MM.1S (cell line): ENCODE results near the gene NSMF.
"Not testable (repeated sequence)": the region's sequence is repeated elsewhere in the genome, so short reads cannot be mapped to it uniquely, and the experiment has no call there.

Experiments
- DNase-seq: peaks from one replicate; pipeline ENCODE4 v3.0.0-alpha.2; 2015
- H2AFZ ChIP-seq: fragments of 300-600 bp; sonication (generic); 2 replicates; pipeline ENCODE4 v1.6.0; 2016; ENCODE audit warnings: antibody characterized with exemption, low read length
- H3F3A ChIP-seq: fragments of 300-600 bp; sonication (generic); 2 replicates; pipeline ENCODE4 v1.6.1; 2016; ENCODE audit warnings: mild to moderate bottlenecking, antibody characterized with exemption, low read length, moderate library complexity, mixed read lengths; ENCODE audit not compliant: insufficient read depth
- H3K27ac ChIP-seq: fragments of 300-600 bp; sonication (generic); 2 replicates; pipeline ENCODE4 v1.5.1; 2016; ENCODE audit warnings: mild to moderate bottlenecking, low read length
- H3K27me3 ChIP-seq: fragments of 300-600 bp; sonication (generic); replicated peaks from 2 replicates; pipeline ENCODE4 v1.6.0; 2016; ENCODE audit warnings: low read length; ENCODE audit not compliant: insufficient read depth
- H3K36me3 ChIP-seq: fragments of 300-600 bp; sonication (generic); replicated peaks from 2 replicates; pipeline ENCODE4 v1.6.1; 2016; ENCODE audit warnings: mild to moderate bottlenecking, low read length, mixed read lengths; ENCODE audit not compliant: insufficient read depth
- H3K4me1 ChIP-seq: fragments of 300-600 bp; sonication (generic); 2 replicates; pipeline ENCODE4 v1.6.1; 2016; ENCODE audit warnings: low read length, mixed read lengths
- H3K4me2 ChIP-seq: fragments of 300-600 bp; sonication (generic); 2 replicates; pipeline ENCODE4 v1.6.0; 2016; ENCODE audit warnings: low read depth, low read length
- H3K4me3 ChIP-seq: fragments of 300-600 bp; sonication (generic); 2 replicates; pipeline ENCODE4 v1.5.1; 2016; ENCODE audit warnings: low read length, mixed read lengths
- H3K79me2 ChIP-seq: fragments of 300-600 bp; sonication (generic); 2 replicates; pipeline ENCODE4 v1.6.1; 2016; ENCODE audit warnings: mixed run types, low read length, mixed read lengths
- H3K9ac ChIP-seq: fragments of 300-600 bp; sonication (generic); 2 replicates; pipeline ENCODE4 v1.6.1; 2016; ENCODE audit warnings: low read length, mixed read lengths
- H3K9me2 ChIP-seq: fragments of 300-600 bp; sonication (generic); replicated peaks from 2 replicates; pipeline ENCODE4 v1.6.1; 2016; ENCODE audit warnings: mild to moderate bottlenecking, low read length, mixed read lengths; ENCODE audit not compliant: insufficient read depth
- H3K9me3 ChIP-seq: fragments of 300-600 bp; sonication (generic); replicated peaks from 2 replicates; pipeline ENCODE4 v1.6.1; 2016; ENCODE audit warnings: mild to moderate bottlenecking, low read length, mixed read lengths; ENCODE audit not compliant: insufficient read depth
- H4K20me1 ChIP-seq: fragments of 300-600 bp; sonication (generic); 2 replicates; pipeline ENCODE4 v1.6.1; 2016; ENCODE audit warnings: mild to moderate bottlenecking, low read length, moderate library complexity, mixed read lengths; ENCODE audit not compliant: insufficient read depth
- EZH2 ChIP-seq: fragments of 300-600 bp; sonication (generic); optimal IDR thresholded peaks from 2 replicates; pipeline ENCODE3; 2017; ENCODE audit warnings: low read depth, mild to moderate bottlenecking, antibody characterized with exemption, low read length, mixed read lengths
- EZH2phosphoT487 ChIP-seq: fragments of 300-600 bp; sonication (generic); IDR thresholded peaks from 2 replicates; pipeline ENCODE4 v1.6.1; 2018; ENCODE audit warnings: antibody characterized with exemption, low read length
- TF ChIP-seq, protein P1 (sequence below): fragments of 300-600 bp; sonication (generic); IDR thresholded peaks from 2 replicates; pipeline ENCODE4 v1.5.1; 2016; ENCODE audit warnings: antibody characterized with exemption, low read length, mixed read lengths

Gene NSMF

GRCh38 chr9:137411260-137411644 lies 47.9 kb downstream of the NSMF start:
- H3K9me2 ChIP-seq = no peaks in the 10 kb centered on the region
- TF ChIP-seq EZH2 (no peak), EZH2phosphoT487 (no peak)
- TF ChIP-seq, protein P1, sequence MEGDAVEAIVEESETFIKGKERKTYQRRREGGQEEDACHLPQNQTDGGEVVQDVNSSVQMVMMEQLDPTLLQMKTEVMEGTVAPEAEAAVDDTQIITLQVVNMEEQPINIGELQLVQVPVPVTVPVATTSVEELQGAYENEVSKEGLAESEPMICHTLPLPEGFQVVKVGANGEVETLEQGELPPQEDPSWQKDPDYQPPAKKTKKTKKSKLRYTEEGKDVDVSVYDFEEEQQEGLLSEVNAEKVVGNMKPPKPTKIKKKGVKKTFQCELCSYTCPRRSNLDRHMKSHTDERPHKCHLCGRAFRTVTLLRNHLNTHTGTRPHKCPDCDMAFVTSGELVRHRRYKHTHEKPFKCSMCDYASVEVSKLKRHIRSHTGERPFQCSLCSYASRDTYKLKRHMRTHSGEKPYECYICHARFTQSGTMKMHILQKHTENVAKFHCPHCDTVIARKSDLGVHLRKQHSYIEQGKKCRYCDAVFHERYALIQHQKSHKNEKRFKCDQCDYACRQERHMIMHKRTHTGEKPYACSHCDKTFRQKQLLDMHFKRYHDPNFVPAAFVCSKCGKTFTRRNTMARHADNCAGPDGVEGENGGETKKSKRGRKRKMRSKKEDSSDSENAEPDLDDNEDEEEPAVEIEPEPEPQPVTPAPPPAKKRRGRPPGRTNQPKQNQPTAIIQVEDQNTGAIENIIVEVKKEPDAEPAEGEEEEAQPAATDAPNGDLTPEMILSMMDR = no peak
- no peaks in the 10 kb centered on the region for H3K9me3 ChIP-seq
- H3K4me3 ChIP-seq = no peak overlapping the region
- no peak overlapping the region for H3K27ac ChIP-seq
- no peaks in the 10 kb centered on the region for H3K27me3 ChIP-seq
- H3K79me2 ChIP-seq = no peaks in the 10 kb centered on the region
- H4K20me1 ChIP-seq = no peaks in the 10 kb centered on the region
- no peak overlapping the region for H3K4me2 ChIP-seq
- H3K36me3 ChIP-seq = no peaks in the 10 kb centered on the region
- H2AFZ ChIP-seq = no peak overlapping the region
- no peaks in the 10 kb centered on the region; the same call in 1 of the 2 replicates for H3K4me1 ChIP-seq
- no peak for DNase-seq
- H3F3A ChIP-seq = no peaks in the 10 kb centered on the region
- H3K9ac ChIP-seq = no peak overlapping the region

GRCh38 chr9:137410891-137411249 lies 48.3 kb downstream of the NSMF start:
- Histone ChIP-seq H2AFZ (no peak overlapping the region), H3K9ac (no peak overlapping the region), H3F3A (no peaks in the 10 kb centered on the region), H3K27ac (no peak overlapping the region), H3K36me3 (no peaks in the 10 kb centered on the region), H3K27me3 (no peaks in the 10 kb centered on the region), H3K9me3 (no peaks in the 10 kb centered on the region), H3K4me2 (no peak overlapping the region), H4K20me1 (no peaks in the 10 kb centered on the region), H3K79me2 (no peaks in the 10 kb centered on the region), H3K4me1 (no peaks in the 10 kb centered on the region; the same call in 1 of the 2 replicates), H3K9me2 (no peaks in the 10 kb centered on the region), H3K4me3 (no peak overlapping the region)
- no peak for DNase-seq
- TF ChIP-seq, protein P1 = no peak
- no peak for TF ChIP-seq EZH2
- no peak for TF ChIP-seq EZH2phosphoT487

DNA sequence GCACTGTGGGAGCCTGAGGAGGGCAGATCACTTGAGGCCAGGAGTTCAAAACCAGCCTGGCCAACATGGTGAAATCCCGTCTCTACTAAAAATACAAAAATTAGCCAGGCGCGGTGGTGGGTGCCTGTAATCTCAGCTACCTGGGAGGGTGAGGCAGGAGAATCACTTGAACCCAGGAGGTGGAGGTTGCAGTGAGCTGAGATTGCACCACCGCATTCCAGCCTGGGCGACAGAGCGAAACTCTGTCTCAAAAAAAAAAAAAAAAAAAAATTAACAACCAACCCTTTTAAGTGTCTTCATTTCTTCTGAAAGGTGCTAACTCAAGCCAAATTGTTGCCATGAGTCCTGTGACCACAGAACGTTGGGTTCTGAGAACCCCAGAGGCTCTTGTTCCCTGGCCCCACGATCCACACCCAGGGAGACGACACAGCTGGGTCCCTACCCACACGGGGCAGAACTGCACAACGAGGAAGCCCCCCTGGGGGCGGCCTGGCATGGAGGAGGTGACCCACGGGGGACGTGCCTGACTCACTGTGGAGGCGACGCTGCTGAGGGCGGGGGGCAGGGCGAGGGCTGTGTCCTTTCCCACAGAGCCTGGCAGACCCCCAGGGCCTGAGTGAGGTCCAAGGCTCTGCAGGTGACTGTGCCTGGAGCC lies 48.8 kb downstream of the NSMF start:
- not testable (repeated sequence) for H2AFZ ChIP-seq, H3K27ac ChIP-seq, H3K36me3 ChIP-seq, H3K79me2 ChIP-seq, DNase-seq, H3K9ac ChIP-seq, H3K4me1 ChIP-seq, H3K4me2 ChIP-seq, H3K4me3 ChIP-seq, H4K20me1 ChIP-seq, H3K9me3 ChIP-seq, H3K27me3 ChIP-seq, H3K9me2 ChIP-seq, H3F3A ChIP-seq

DNA sequence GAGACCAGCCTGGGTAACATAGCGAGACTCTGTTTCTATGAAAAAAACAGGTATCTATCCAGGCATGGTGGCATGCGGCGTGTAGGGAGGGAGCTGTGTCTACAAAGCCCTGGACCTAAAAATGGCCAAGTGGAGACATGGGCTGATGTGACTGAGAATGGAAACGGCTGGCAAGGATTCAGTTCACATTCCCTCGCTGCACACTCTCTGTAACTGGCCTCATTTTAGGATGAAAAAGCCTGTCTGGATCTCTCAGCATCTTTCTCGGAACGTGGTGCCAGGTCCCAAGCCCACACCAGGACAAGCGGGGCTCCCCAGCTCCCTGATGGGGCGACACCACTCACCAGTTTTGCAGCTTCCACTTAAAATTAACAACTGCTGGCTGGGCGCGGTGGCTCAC lies 49.6 kb downstream of the NSMF start:
- Histone ChIP-seq H3K9me2 (no peaks in the 10 kb centered on the region), H3K36me3 (no peaks in the 10 kb centered on the region), H3K4me1 (no peaks in the 10 kb centered on the region; the same call in 1 of the 2 replicates), H3K9ac (no peak overlapping the region), H3K27me3 (no peaks in the 10 kb centered on the region), H3K9me3 (no peaks in the 10 kb centered on the region), H2AFZ (no peak overlapping the region), H3K4me2 (no peak overlapping the region), H3K4me3 (no peak overlapping the region), H3K79me2 (no peaks in the 10 kb centered on the region), H4K20me1 (no peaks in the 10 kb centered on the region), H3K27ac (no peak overlapping the region), H3F3A (no peaks in the 10 kb centered on the region)
- DNase-seq = no peak
- TF ChIP-seq, protein P1 = no peak
- TF ChIP-seq EZH2phosphoT487 = no peak
- no peak for TF ChIP-seq EZH2
